T-helper 2 cell (primary cell): ENCODE measurements around the gene NRARP.

Experiments
- DNase-seq, 5 experiments: peaks; one replicate each; pipeline versions ENCODE4 v3.0.0 to v3.0.0-alpha.2; 2012 to 2022

The NRARP gene

DNA sequence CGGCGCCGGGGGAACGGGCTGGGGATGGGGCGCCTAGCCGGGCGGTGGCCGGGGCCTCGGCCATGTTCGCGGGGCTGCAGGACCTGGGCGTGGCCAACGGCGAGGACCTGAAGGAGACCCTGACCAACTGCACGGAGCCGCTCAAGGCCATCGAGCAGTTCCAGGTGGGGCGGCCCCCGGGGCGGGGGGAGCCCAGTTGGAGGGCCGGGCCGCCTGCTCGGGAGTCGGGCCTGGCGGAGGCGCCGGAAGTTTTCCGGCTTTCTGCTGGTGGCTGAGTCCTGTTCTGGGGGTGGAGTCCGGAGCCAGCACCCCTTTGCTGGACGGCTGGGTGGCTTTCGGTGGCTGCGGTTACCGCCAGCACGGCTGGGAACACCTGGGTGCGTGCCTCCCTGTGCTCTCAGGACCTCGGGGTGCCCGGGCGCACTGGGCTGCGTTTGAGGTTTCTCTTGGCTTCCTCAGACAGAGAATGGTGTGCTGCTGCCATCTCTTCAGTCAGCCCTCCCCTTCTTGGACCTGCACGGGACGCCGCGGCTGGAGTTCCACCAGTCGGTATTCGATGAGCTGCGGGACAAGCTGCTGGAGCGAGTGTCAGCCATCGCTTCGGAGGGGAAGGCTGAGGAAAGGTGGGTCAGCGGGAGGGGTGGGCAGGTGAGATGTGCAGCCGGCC is 46.5 kb downstream of the NRARP start:
- peak in 3 of 5 experiments; percentile 12 to 38 (median 27) for DNase-seq

- DNase-seq = peak; percentile 91 to 97 (median 93)
Measured at GRCh38 chr9:137254624-137255447, 47.2 kb downstream of the NRARP start, which contains the start of gene NELFB. NELFB (plus strand) TSS chr9:137255327.

DNA sequence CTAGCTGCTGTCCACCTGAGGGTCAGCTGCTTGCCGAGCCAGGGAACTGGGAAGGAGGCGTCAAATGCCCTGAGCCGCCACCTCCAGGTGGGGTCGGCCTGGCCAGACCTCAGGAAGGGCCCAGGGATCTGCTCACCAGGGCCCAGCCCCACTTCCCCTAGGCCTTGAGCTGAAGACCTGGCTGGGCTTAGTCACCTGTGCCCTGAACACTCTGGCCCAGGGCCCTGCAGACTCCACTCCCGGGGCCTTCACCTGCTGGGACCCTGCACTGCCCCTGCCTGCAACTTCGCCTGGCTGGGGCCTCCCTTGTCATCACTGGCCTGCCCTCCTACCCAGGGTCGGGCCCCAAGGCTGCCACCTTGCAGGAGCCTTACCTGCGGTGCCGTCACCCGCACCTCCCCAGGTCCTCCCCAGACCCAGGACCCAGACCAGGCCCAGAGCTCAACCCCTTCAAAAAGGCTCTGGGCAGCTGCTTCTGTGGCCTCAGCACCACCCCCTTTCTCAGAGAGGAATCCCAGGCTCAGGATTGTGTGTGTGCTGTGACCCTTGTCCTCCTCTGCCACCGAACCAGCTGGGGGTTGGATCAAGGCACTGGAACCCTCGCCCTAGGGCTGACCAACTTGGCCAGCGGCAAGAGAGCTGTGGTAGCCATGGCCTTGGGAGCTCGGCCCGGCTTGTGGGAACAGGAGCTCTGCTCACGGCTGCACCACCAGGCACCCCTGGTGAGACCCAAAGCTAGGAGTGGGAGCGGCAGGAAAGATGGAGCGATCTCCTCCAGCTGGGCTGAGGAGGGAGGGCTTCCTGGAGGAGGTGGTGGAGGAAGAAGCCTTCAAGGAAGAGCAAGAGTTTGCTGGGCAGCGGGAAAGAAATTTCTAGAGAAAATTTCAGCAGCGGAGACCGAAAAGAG is 48.1 kb downstream of the NRARP start:
- DNase-seq = no peak

- DNase-seq = no peak
Measured at GRCh38 chr9:137252555-137253506, 49.2 kb downstream of the NRARP start.

DNA sequence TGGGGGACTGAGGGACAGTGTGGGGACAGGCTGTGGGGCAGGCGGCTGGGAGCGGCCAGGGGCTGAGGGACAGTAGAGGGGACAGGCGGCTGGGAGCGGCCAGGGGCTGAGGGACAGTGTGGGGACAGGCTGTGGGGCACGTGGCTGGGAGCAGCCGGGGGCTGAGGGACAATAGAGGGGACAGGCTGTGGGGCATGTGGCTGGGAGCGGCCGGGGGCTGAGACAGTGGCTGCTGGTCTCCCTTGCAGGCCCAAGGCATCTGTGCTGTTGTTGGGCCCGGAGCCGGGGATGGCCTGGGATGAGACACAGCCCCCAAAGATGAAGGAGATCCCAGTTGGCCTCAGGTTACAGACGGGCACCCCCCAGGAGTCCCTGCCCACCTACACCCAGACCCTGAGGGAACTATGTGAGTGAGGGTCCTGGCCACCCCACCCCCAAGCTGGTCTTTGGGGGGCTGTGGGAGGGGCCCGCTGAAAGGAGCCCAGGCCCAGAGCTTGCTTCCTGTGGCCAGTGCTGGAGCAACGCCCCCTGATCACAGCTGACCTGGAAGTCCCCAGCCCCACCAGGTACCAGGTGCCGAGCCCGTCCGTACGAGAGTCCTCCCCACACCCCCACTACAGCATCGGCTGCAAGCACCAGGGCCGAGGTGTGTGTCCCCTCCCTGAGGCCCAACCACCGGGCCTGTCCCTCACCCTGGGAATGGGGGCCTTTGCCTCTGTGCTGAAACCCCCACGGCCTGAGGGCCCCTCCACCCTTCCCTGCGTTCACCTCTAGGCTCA is 50.4 kb downstream of the NRARP start:
- DNase-seq = no peak

DNA sequence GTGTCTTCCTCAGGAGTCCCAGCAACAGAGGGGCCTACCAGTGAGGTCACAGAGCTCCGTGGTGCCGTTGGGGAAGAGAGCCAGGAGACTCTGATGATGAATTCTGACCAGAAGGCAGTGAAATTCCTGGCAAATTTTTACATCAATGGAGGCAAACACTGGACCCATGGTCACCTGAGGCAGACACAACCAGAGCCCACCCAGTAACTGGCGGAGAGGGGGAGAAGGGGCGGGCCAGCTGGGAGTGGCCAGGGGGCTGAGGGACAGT is 50.9 kb downstream of the NRARP start, which contains the start of gene STPG3:
STPG3 (plus strand) TSS at position 93 of the 268 bp plus-strand sequence; CDS start at position 94, 1 bp downstream.
- no peak for DNase-seq

DNA sequence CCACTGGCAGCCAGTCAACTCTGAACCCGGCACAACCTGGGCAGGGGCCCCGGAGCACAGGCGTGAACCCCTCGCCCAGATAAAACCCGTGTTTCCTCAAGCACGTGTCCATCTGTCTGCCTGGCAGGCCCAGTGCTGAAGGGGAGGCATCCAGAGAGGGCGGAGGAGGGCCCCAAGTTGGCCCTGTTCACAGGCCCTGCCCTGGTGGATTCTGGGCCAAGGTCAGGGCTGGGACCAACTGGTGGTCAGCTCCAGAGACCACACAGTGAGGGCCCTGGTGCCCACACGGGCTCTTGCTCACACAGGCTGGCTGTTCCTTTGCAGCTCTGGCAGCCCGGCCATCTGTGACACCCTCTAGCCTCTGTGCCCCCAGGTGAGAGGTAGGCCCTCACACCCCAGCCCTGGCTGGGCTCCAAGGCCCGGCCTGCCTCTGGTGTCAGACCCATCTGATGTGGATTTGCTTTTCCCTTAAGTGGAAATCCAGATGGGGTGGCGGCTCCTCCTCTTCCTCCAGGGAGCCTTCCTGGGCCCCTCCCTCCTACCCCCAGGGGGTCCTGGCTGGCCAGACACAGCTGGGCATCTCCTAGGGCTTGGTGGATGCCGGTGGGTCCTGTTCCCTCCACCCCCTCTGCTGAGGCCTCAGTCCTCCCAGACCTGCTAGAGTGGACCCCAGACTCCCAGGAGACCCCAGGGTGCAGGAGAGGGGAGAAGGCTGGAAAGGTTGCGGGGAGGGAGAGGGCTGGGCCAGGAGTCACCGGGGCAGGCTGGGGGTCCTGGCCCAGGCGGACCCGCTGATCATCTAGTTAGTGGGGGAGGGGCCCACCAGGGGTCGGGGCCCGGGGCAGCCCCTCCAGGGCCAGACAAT is 51.5 kb downstream of the NRARP start:
- no peak for DNase-seq
